A673 (cell line): Measurements from ENCODE around the gene TMEM40.

Experiments used
- CTCF ChIP-seq: fragments of 300-800, 200-600 bp; sonication (generic); conservative IDR thresholded peaks from 2 replicates; pipeline ENCODE4 v1.5.1; 2017; ENCODE audit warnings: low read depth, mild to moderate bottlenecking, antibody characterized with exemption, low read length, moderate library complexity, mixed read lengths
- EZH2 ChIP-seq: fragments of 200-600 bp; sonication (generic); IDR thresholded peaks from 2 replicates; pipeline ENCODE4 v1.6.1; 2017; ENCODE audit warnings: borderline replicate concordance, low read depth, mild to moderate bottlenecking, mixed read lengths, antibody characterized with exemption, low read length; ENCODE audit not compliant: poor library complexity, severe bottlenecking

GRCh38 chr3:12773710-12774086 lies 14.6 kb upstream of the TMEM40 start:
- TF ChIP-seq CTCF (no peak), EZH2 (no peak)
